MM.1S (cell line): Measurements from ENCODE around the gene SLC29A1.

Experiments used
- DNase-seq: peaks from one replicate; pipeline ENCODE4 v3.0.0-alpha.2; 2015
- H2AFZ ChIP-seq: fragments of 300-600 bp; sonication (generic); 2 replicates; pipeline ENCODE4 v1.6.0; 2016; ENCODE audit warnings: antibody characterized with exemption, low read length
- H3F3A ChIP-seq: fragments of 300-600 bp; sonication (generic); 2 replicates; pipeline ENCODE4 v1.6.1; 2016; ENCODE audit warnings: mild to moderate bottlenecking, antibody characterized with exemption, low read length, moderate library complexity, mixed read lengths; ENCODE audit not compliant: insufficient read depth
- H3K27ac ChIP-seq: fragments of 300-600 bp; sonication (generic); 2 replicates; pipeline ENCODE4 v1.5.1; 2016; ENCODE audit warnings: mild to moderate bottlenecking, low read length
- H3K27me3 ChIP-seq: fragments of 300-600 bp; sonication (generic); replicated peaks from 2 replicates; pipeline ENCODE4 v1.6.0; 2016; ENCODE audit warnings: low read length; ENCODE audit not compliant: insufficient read depth
- H3K36me3 ChIP-seq: fragments of 300-600 bp; sonication (generic); replicated peaks from 2 replicates; pipeline ENCODE4 v1.6.1; 2016; ENCODE audit warnings: mild to moderate bottlenecking, low read length, mixed read lengths; ENCODE audit not compliant: insufficient read depth
- H3K4me1 ChIP-seq: fragments of 300-600 bp; sonication (generic); 2 replicates; pipeline ENCODE4 v1.6.1; 2016; ENCODE audit warnings: low read length, mixed read lengths
- H3K4me2 ChIP-seq: fragments of 300-600 bp; sonication (generic); 2 replicates; pipeline ENCODE4 v1.6.0; 2016; ENCODE audit warnings: low read depth, low read length
- H3K4me3 ChIP-seq: fragments of 300-600 bp; sonication (generic); 2 replicates; pipeline ENCODE4 v1.5.1; 2016; ENCODE audit warnings: low read length, mixed read lengths
- H3K79me2 ChIP-seq: fragments of 300-600 bp; sonication (generic); 2 replicates; pipeline ENCODE4 v1.6.1; 2016; ENCODE audit warnings: mixed run types, low read length, mixed read lengths
- H3K9ac ChIP-seq: fragments of 300-600 bp; sonication (generic); 2 replicates; pipeline ENCODE4 v1.6.1; 2016; ENCODE audit warnings: low read length, mixed read lengths
- H3K9me2 ChIP-seq: fragments of 300-600 bp; sonication (generic); replicated peaks from 2 replicates; pipeline ENCODE4 v1.6.1; 2016; ENCODE audit warnings: mild to moderate bottlenecking, low read length, mixed read lengths; ENCODE audit not compliant: insufficient read depth
- H3K9me3 ChIP-seq: fragments of 300-600 bp; sonication (generic); replicated peaks from 2 replicates; pipeline ENCODE4 v1.6.1; 2016; ENCODE audit warnings: mild to moderate bottlenecking, low read length, mixed read lengths; ENCODE audit not compliant: insufficient read depth
- H4K20me1 ChIP-seq: fragments of 300-600 bp; sonication (generic); 2 replicates; pipeline ENCODE4 v1.6.1; 2016; ENCODE audit warnings: mild to moderate bottlenecking, low read length, moderate library complexity, mixed read lengths; ENCODE audit not compliant: insufficient read depth
- EZH2 ChIP-seq: fragments of 300-600 bp; sonication (generic); optimal IDR thresholded peaks from 2 replicates; pipeline ENCODE3; 2017; ENCODE audit warnings: low read depth, mild to moderate bottlenecking, antibody characterized with exemption, low read length, mixed read lengths
- EZH2phosphoT487 ChIP-seq: fragments of 300-600 bp; sonication (generic); IDR thresholded peaks from 2 replicates; pipeline ENCODE4 v1.6.1; 2018; ENCODE audit warnings: antibody characterized with exemption, low read length
- TF ChIP-seq, protein P1 (sequence below): fragments of 300-600 bp; sonication (generic); IDR thresholded peaks from 2 replicates; pipeline ENCODE4 v1.5.1; 2016; ENCODE audit warnings: antibody characterized with exemption, low read length, mixed read lengths

Gene SLC29A1

DNA sequence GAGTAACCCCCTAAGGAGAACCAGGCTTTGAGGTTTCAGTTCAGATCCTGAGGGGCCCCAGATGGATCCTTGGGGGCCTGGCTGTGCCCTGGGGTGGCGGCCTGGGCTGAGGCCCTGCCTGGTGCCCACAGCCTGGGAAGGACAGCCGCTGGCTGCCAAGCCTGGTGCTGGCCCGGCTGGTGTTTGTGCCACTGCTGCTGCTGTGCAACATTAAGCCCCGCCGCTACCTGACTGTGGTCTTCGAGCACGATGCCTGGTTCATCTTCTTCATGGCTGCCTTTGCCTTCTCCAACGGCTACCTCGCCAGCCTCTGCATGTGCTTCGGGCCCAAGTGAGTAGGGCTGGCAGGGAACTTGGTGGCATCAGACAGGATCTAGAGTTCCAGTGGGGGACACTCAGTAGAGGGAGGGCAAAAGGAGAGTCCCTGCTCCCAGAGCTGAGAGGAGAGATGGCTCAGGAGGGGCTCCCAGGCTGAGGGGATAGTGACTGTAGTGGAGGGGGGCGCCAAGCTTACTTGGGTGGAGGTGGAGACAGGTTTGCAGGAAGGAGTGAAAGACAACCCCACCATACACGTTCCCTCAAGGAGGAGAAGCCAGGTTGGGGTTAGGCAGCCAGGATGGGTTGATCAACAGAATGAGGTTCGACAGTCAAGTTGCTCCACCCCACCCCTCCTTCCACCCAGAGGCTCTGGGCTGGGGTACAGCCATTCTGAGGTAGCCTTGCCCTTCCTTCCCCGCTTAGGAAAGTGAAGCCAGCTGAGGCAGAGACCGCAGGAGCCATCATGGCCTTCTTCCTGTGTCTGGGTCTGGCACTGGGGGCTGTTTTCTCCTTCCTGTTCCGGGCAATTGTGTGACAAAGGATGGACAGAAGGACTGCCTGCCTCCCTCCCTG lies 9.5 kb downstream of the SLC29A1 start:
- 0 out of 2 replicates have a peak, but pooled peaks cover 3% of the 10 kb centered on the region for H3K79me2 ChIP-seq
- no peaks in the 10 kb centered on the region for H3K9me2 ChIP-seq
- H3K4me3 ChIP-seq = no peak overlapping the region
- 0 out of 2 replicates have a peak, but pooled peaks cover 7% of the 10 kb centered on the region for H3F3A ChIP-seq
- no peak overlapping the region for H3K4me2 ChIP-seq
- DNase-seq = no peak
- H4K20me1 ChIP-seq = no peaks in the 10 kb centered on the region
- H3K4me1 ChIP-seq = peaks cover 5% of the 10 kb centered on the region
- H3K36me3 ChIP-seq = no peaks in the 10 kb centered on the region; the same call in 1 of the 2 replicates
- no peak overlapping the region for H2AFZ ChIP-seq
- TF ChIP-seq EZH2phosphoT487 (no peak), EZH2 (no peak)
- TF ChIP-seq, protein P1, sequence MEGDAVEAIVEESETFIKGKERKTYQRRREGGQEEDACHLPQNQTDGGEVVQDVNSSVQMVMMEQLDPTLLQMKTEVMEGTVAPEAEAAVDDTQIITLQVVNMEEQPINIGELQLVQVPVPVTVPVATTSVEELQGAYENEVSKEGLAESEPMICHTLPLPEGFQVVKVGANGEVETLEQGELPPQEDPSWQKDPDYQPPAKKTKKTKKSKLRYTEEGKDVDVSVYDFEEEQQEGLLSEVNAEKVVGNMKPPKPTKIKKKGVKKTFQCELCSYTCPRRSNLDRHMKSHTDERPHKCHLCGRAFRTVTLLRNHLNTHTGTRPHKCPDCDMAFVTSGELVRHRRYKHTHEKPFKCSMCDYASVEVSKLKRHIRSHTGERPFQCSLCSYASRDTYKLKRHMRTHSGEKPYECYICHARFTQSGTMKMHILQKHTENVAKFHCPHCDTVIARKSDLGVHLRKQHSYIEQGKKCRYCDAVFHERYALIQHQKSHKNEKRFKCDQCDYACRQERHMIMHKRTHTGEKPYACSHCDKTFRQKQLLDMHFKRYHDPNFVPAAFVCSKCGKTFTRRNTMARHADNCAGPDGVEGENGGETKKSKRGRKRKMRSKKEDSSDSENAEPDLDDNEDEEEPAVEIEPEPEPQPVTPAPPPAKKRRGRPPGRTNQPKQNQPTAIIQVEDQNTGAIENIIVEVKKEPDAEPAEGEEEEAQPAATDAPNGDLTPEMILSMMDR = no peak
- no peaks in the 10 kb centered on the region for H3K9me3 ChIP-seq
- no peak overlapping the region for H3K9ac ChIP-seq
- no peak overlapping the region for H3K27ac ChIP-seq
- H3K27me3 ChIP-seq = no peaks in the 10 kb centered on the region

- H3K36me3 ChIP-seq = no peaks in the 10 kb centered on the region; the same call in 1 of the 2 replicates
- H3K9ac ChIP-seq = no peak overlapping the region
- H2AFZ ChIP-seq = no peak overlapping the region
- H3K4me2 ChIP-seq = no peak overlapping the region
- no peak for TF ChIP-seq EZH2phosphoT487
- TF ChIP-seq, protein P1 = no peak
- TF ChIP-seq EZH2 = no peak
- no peak overlapping the region for H3K27ac ChIP-seq
- no peaks in the 10 kb centered on the region for H4K20me1 ChIP-seq
- H3K4me3 ChIP-seq = no peak overlapping the region
- H3K79me2 ChIP-seq = no peaks in the 10 kb centered on the region
- H3F3A ChIP-seq = 0 out of 2 replicates have a peak, but pooled peaks cover 7% of the 10 kb centered on the region
- DNase-seq = no peak
- no peaks in the 10 kb centered on the region for H3K9me2 ChIP-seq
- H3K4me1 ChIP-seq = peaks cover 5% of the 10 kb centered on the region
- H3K27me3 ChIP-seq = no peaks in the 10 kb centered on the region
- no peaks in the 10 kb centered on the region for H3K9me3 ChIP-seq
Observed at GRCh38 chr6:44233567-44234100, 10.2 kb downstream of the SLC29A1 start.

- no peak for DNase-seq
- no peak overlapping the region for H3K4me2 ChIP-seq
- H3K4me1 ChIP-seq = peaks cover 5% of the 10 kb centered on the region
- no peaks in the 10 kb centered on the region; the same call in 1 of the 2 replicates for H3K36me3 ChIP-seq
- H4K20me1 ChIP-seq = no peaks in the 10 kb centered on the region
- no peak overlapping the region for H2AFZ ChIP-seq
- H3K9me2 ChIP-seq = no peaks in the 10 kb centered on the region
- TF ChIP-seq, protein P1 = peak; percentile 56
- no peak for TF ChIP-seq EZH2
- no peaks in the 10 kb centered on the region for H3K9me3 ChIP-seq
- H3K79me2 ChIP-seq = no peaks in the 10 kb centered on the region
- H3F3A ChIP-seq = 0 out of 2 replicates have a peak, but pooled peaks cover 7% of the 10 kb centered on the region
- no peaks in the 10 kb centered on the region for H3K27me3 ChIP-seq
- no peak overlapping the region for H3K9ac ChIP-seq
- no peak overlapping the region for H3K4me3 ChIP-seq
- H3K27ac ChIP-seq = no peak overlapping the region
Observed at GRCh38 chr6:44234101-44235025, 11.0 kb downstream of the SLC29A1 start.
